ENCODE data around the gene TMEM218. TPM values are rescaled to one million over a fixed set of nuclear protein-coding genes. Genes with fewer than 3 reads are reported as not detected.

The TMEM218 gene
- total RNA-seq, 1 donor from 2014 or later, result 17.3 TPM

- Mint-ChIP-seq H3K27me3 (no peaks in the 10 kb centered on the region), H3K27ac (no peak overlapping the region), H3K36me3 (ENCODE audit: low read depth) (no peaks in the 10 kb centered on the region), H3K9me3 (no peaks in the 10 kb centered on the region), H3K4me3 (no peak overlapping the region), H3K4me1 (no peaks in the 10 kb centered on the region)
- intact Hi-C loops (cut with micrococcal nuclease), result no loop called here
- DNase-seq, result no peak
Measured at GRCh38 chr11:125082611-125083311, 28.7 kb downstream of the TMEM218 start.

DNA sequence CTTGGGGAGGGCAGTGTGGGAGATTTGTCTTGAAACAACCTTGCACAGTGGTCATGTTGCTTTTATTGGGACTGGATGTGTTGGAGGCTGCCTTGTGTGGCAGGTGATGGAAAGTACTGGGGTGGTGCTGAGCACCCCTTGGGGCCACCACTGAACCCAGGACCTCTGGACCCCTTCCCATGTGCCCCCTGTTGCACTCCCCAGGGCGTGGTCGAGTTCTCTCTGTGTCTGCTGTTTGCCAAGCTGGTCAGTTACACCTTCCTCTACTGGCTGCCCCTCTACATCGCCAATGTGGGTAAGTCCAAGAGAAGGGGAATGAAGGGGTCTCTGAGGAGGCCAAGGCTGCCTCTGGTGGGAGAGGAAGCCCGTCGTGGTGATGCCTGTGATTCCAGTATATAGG is 29.4 kb downstream of the TMEM218 start:
- H3K4me1 Mint-ChIP-seq, result no peaks in the 10 kb centered on the region
- H3K36me3 Mint-ChIP-seq (ENCODE audit: low read depth), result no peaks in the 10 kb centered on the region
- no peak for DNase-seq
- H3K9me3 Mint-ChIP-seq, result no peaks in the 10 kb centered on the region
- no peaks in the 10 kb centered on the region for H3K27me3 Mint-ChIP-seq
- no peak overlapping the region for H3K4me3 Mint-ChIP-seq
- intact Hi-C loops (cut with micrococcal nuclease), result no loop called here
- no peak overlapping the region for H3K27ac Mint-ChIP-seq

DNA sequence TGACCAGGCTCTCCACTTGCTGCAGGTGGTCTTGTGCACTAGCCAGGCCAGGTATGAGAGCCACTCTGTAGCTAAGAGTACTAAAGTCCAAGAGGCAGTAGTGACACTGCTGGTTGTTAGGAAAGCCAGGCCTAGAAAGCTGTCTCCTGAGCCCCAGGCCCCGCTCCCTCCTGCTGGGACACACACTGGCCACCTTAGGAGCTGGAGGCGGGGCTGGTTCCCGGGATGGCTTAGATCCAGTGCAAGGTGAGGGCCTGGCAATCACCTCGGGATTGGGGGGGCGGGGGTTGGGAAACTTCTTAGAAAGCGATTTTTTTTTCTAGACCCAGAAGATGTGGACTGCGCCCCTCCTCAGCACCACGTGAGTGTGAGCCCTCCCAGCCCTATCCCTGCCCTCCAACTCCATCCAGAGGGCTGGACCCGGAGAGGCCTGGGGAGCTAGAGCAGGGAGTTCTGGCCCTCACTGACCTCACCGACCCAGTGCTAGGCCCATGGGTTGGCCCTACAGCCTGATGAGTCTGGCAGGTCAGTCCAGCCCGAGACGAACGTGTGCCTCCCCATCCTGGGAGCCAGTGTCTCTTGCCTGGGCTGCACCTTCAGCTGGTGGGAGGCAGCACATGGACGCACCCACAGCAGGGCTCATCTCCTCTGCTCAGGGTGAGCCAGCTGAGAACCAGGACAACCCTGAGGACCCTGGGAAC is 30.2 kb downstream of the TMEM218 start:
- intact Hi-C loops (cut with micrococcal nuclease), result no loop called here
- Mint-ChIP-seq H3K36me3 (ENCODE audit: low read depth) (no peaks in the 10 kb centered on the region), H3K9me3 (no peaks in the 10 kb centered on the region), H3K27ac (no peak overlapping the region), H3K27me3 (no peaks in the 10 kb centered on the region), H3K4me3 (no peak overlapping the region), H3K4me1 (no peaks in the 10 kb centered on the region)
- no peak for DNase-seq

DNA sequence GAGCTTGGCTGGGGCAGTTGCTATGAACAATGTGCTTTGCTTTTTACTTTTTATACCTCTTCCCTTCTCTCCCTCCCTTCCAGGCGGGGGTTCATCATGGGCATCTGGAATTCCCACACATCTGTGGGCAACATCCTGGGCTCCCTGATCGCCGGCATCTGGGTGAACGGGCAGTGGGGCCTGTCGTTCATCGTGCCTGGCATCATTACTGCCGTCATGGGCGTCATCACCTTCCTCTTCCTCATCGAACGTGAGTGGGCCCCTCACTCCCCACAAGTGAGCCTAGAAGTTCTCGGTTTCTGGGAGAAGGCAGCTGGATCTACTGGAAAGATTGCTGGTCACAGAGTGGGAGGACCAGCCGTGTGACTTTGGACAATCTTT is 30.9 kb downstream of the TMEM218 start:
- Mint-ChIP-seq H3K4me1 (no peaks in the 10 kb centered on the region), H3K27ac (no peak overlapping the region), H3K27me3 (no peaks in the 10 kb centered on the region), H3K4me3 (no peak overlapping the region), H3K36me3 (ENCODE audit: low read depth) (no peaks in the 10 kb centered on the region), H3K9me3 (no peaks in the 10 kb centered on the region)
- DNase-seq, result no peak
- intact Hi-C loops (cut with micrococcal nuclease), result no loop called here

GRCh38 chr11:125079878-125080530 is 31.4 kb downstream of the TMEM218 start:
- no peaks in the 10 kb centered on the region for H3K9me3 Mint-ChIP-seq
- intact Hi-C loops (cut with micrococcal nuclease), result no loop called here
- H3K27ac Mint-ChIP-seq, result no peak overlapping the region
- H3K36me3 Mint-ChIP-seq (ENCODE audit: low read depth), result no peaks in the 10 kb centered on the region
- no peaks in the 10 kb centered on the region for H3K4me1 Mint-ChIP-seq
- no peak for DNase-seq
- H3K4me3 Mint-ChIP-seq, result no peak overlapping the region
- H3K27me3 Mint-ChIP-seq, result no peaks in the 10 kb centered on the region

DNA sequence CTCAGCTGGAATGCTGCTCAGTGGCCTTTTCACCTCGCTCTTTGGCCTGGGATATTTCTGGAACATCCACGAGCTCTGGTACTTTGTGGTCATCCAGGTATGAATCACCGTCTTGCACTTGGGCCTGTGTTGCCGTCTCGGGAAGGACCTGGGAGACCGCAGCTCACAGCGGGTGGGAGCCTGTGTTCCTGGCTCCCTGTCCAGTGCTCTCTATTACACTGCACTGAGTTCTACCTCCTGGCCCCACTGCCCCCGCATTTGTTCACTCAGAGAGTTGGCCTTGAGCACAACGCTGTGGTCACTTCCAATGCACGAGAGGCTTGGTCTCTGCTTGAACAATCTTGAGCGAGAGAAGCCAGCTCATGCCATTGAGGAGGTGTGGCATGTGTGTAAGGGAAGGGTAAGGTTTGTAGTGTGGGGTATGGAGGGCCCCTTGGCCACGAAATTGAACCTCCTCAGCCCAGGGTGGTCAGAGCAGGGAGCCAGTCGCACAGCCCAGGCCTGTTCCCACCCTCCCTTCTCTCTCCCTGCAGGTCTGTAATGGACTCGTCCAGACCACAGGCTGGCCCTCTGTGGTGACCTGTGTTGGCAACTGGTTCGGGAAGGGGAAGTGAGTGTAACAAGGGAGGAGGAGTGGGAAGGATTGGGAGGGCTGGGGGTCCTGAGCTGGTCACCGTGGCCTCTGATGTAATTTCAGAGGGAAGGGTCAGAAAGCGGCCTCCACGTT is 32.1 kb downstream of the TMEM218 start:
- H3K27me3 Mint-ChIP-seq, result no peaks in the 10 kb centered on the region
- no peak for DNase-seq
- H3K36me3 Mint-ChIP-seq (ENCODE audit: low read depth), result no peaks in the 10 kb centered on the region
- no peak overlapping the region for H3K27ac Mint-ChIP-seq
- no peaks in the 10 kb centered on the region for H3K4me1 Mint-ChIP-seq
- H3K4me3 Mint-ChIP-seq, result no peak overlapping the region
- H3K9me3 Mint-ChIP-seq, result no peaks in the 10 kb centered on the region
- intact Hi-C loops (cut with micrococcal nuclease), result no loop called here

GRCh38 chr11:125078516-125079140 is 32.8 kb downstream of the TMEM218 start:
- Mint-ChIP-seq H3K27me3 (no peaks in the 10 kb centered on the region), H3K27ac (no peak overlapping the region), H3K4me1 (no peaks in the 10 kb centered on the region), H3K36me3 (ENCODE audit: low read depth) (no peaks in the 10 kb centered on the region), H3K9me3 (no peaks in the 10 kb centered on the region), H3K4me3 (no peak overlapping the region)
- intact Hi-C loops (cut with micrococcal nuclease), result no loop called here
- no peak for DNase-seq

- H3K9me3 Mint-ChIP-seq, result no peaks in the 10 kb centered on the region
- H3K27ac Mint-ChIP-seq, result no peak overlapping the region
- DNase-seq, result no peak
- no peaks in the 10 kb centered on the region for H3K36me3 Mint-ChIP-seq (ENCODE audit: low read depth)
- H3K27me3 Mint-ChIP-seq, result no peaks in the 10 kb centered on the region
- intact Hi-C loops (cut with micrococcal nuclease), result no loop called here
- no peak overlapping the region for H3K4me3 Mint-ChIP-seq
- H3K4me1 Mint-ChIP-seq, result no peaks in the 10 kb centered on the region
Measured at GRCh38 chr11:125078016-125078415, 33.4 kb downstream of the TMEM218 start.

GRCh38 chr11:125076378-125076945 is 35.0 kb downstream of the TMEM218 start:
- Mint-ChIP-seq H3K4me3 (no peak overlapping the region), H3K27ac (no peak overlapping the region), H3K36me3 (ENCODE audit: low read depth) (no peaks in the 10 kb centered on the region), H3K27me3 (no peaks in the 10 kb centered on the region), H3K4me1 (no peaks in the 10 kb centered on the region), H3K9me3 (no peaks in the 10 kb centered on the region)
- intact Hi-C loops (cut with micrococcal nuclease), result no loop called here
- no peak for DNase-seq

GRCh38 chr11:125075900-125076317 is 35.5 kb downstream of the TMEM218 start:
- Mint-ChIP-seq H3K9me3 (no peaks in the 10 kb centered on the region), H3K36me3 (ENCODE audit: low read depth) (no peaks in the 10 kb centered on the region), H3K4me1 (peaks cover 4% of the 10 kb centered on the region), H3K27me3 (no peaks in the 10 kb centered on the region), H3K27ac (no peak overlapping the region), H3K4me3 (no peak overlapping the region)
- no peak for DNase-seq
- intact Hi-C loops (cut with micrococcal nuclease), result no loop called here

GRCh38 chr11:125075242-125075625 is 36.2 kb downstream of the TMEM218 start:
- Mint-ChIP-seq H3K4me3 (no peak overlapping the region), H3K27me3 (no peaks in the 10 kb centered on the region), H3K4me1 (peaks cover 10% of the 10 kb centered on the region), H3K9me3 (no peaks in the 10 kb centered on the region), H3K27ac (no peak overlapping the region), H3K36me3 (ENCODE audit: low read depth) (no peaks in the 10 kb centered on the region)
- no peak for DNase-seq
- intact Hi-C loops (cut with micrococcal nuclease), result no loop called here

- intact Hi-C loops (cut with micrococcal nuclease), result no loop called here
- H3K36me3 Mint-ChIP-seq (ENCODE audit: low read depth), result no peaks in the 10 kb centered on the region
- no peaks in the 10 kb centered on the region for H3K9me3 Mint-ChIP-seq
- peaks cover 15% of the 10 kb centered on the region for H3K4me1 Mint-ChIP-seq
- no peak overlapping the region for H3K27ac Mint-ChIP-seq
- no peaks in the 10 kb centered on the region for H3K27me3 Mint-ChIP-seq
- no peak for DNase-seq
- H3K4me3 Mint-ChIP-seq, result no peak overlapping the region
Measured at GRCh38 chr11:125074511-125075241, 36.8 kb downstream of the TMEM218 start.

All from activated CD4-positive, alpha-beta T cell treated with anti-CD3 and anti-CD28 coated beads, Interleukin-2, amount 10 ng/mL, durations not matched to agents 24 days and 14 days (primary cell).